HG02642 (cell line): ENCODE data around the gene FAM227B.
A peak's percentile ranks its signal among the peaks of the same experiment; 100 is the strongest.
"Not testable (repeated sequence)": the region's sequence is repeated elsewhere in the genome, so short reads cannot be mapped to it uniquely, and the experiment has no call there.

Experiments used
- ATAC-seq: cut with Tn5 transposase; IDR thresholded peaks from one replicate; pipeline ENCODE4 v1.9.1; 2021; ENCODE audit warnings: mild to moderate bottlenecking; ENCODE audit not compliant: unreplicated experiment, poor library complexity

Gene FAM227B, protein sequence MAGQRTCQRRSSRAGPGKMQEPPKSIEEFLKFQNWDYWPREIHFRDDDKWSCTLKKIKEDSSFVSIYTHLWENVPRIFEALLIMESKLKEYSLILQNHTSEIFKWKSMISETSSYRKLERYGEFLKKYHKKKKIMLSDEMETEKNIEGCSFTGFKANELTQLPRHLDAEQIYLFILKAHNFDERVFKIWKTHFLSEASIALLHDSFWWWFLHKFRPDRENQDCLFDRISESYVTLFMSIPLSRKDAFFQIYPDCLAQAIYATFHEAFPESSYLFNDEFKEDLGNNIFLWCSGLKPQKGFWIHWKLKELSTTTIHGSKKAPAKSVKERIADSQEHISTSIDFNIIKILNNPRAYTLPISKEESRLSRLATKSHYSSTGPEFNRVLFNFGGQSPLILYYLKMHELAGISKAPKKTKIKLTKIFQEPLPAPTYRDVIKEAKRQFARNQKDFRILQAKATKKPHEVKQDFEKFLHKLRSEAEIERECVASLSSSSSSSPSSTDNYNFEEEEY

DNA sequence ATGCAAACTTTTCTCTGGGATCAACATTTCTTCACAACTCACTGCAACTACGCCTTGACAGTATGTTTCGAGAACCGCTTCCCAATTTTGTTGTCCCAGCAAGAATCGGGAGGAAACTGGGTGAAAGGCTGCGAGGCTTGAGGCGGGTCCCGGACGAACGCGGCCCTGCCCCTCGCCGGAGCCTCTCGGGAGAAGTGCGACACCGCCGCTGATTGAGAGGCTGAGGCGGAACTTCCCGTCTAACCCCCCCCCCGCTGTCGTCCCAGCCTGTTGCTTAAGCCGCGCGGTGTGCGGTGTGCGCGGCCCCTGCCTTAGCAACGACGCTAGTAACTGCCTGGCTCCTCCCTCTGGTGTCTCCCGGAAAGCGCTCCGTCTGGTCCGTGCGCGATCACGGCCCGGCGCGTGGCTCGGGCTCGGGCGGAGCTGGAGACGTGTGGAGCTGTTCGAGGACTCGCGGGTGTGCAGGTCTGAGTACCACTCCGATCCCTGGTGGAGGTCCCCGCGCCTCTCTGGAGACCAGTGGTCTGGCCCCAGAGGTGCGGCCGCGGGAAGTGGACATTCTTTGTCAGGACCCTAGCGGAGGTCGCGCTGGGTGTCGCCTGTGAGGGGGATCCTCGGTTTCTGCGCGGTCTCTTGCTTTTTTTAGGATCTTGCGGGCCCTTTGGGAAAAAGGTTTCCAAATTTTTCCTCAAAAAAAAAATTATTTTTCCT, at the start of gene FAM227B, which contains the start of gene DTWD1:
FAM227B (minus strand) TSS at position 161 of the 711 bp plus-strand sequence. CDS start 5,647 bp downstream, outside the sequence.
DTWD1 (plus strand) TSS at position 391 of the 711 bp plus-strand sequence. CDS start 4,120 bp downstream, outside the sequence.
- ATAC-seq = peak; percentile 99

DNA sequence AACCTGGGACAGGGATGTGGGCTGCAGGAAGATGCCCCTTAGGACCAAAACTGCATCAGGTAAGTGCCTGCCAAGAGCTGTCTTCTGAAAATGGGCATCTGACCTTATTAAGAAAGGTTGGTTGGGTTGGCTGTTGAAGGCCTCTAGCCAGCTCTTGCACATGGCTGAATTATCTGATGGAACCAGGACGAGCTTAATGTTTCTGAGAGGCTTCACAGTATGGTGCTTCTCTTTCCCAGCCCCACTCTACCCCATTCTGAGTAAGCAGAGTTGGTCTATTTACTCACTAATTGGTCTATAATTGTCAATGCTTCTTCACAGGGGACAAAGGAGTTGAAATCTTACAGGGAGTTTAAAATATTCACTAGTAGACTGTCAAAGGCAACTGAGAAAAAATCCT, 48.7 kb upstream of the FAM227B start:
- ATAC-seq = no peak

DNA sequence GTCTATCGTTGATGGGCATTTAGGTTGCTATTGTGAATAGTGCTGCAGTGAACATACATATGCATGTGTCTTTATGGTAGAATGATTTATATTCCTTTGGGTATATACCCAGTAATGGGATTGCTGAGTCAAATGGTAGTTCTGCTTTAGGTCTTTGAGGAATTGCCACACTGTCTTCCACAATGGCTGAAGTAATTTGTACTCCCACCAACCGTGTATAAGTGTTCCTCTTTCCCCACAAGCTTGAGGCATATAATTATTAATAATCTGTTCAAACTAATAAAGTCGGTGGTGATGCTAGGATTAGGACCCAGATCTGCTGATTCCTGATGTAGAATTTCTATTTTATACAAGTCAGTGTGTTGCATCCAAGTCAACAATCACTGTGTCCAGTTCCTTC, 45.9 kb upstream of the FAM227B start:
- not testable (repeated sequence) for ATAC-seq

DNA sequence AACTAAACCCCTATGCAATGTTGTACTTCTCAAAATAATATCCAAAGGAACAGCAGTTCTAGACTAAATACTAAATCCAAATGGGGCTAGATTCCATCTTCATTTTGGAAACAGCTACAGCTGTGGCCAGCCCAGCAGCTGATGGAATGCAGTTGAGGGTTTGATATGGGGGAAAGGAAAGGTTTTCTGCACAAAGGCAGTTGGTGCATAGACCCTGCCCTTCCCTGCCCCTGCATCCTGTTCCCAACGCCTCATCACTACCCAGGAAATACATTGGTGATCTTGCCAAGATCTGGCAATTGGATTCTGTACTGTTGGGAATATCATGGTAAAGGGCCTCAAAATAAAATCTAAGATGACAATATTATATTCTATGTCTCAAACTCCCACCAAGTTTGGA, 44.1 kb upstream of the FAM227B start:
- no peak for ATAC-seq

DNA sequence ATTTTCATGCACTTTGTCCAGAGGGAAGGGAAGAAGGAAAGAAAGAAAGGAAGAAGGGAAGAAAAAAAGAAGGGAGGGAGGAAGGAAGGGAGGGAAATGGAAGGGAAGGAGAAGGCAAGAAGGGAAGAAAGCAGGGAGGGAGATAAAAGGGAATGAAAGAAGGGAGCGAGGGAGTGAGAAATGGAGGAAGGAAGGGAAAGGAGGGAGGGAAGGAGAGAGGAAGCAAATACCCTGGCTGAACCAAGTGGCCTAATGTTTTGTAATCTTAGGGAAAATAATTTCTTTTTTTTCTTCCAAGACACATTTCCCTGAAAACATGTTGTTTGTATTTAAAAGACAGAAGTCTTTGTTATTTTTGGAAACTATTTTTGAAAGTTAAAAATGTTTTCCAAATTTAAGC, 36.1 kb upstream of the FAM227B start:
- no peak for ATAC-seq

DNA sequence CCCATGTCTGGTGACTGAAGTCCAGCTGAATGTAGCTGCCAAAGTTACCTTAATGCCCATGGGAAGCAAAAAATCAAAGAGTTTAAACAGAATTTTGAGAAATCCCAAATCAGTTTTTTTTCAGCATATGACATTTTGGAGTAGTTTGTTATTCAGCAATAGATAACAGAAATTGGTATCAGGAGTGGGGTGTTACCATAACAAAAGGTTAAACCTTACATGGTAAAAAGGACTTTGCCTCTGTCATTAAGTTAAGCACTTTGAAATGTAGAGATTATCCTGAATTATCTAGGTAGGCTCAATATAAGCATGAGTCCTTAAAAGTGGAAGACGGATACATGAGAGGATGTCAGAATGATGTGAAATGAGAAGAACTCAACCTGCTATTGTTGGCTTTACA, 32.3 kb upstream of the FAM227B start:
- ATAC-seq = no peak

DNA sequence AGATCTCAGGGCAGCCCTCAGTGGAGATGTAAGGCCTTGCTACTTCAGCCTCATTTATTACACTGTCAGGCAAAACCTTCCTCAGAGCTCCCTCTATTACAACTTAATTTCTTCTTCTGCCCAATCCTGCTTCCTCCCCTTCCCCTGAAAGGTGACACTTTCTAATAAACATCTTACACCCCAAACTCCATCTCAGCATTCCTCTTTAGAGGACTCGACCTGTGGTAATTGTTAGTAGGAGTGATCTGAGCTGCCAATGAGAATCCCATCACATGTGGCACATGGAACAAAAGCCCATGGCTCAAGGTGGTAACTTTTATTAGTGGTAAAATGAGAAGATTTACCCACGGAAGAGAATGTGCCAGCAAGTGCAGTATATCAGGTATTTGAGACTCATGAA, 30.1 kb upstream of the FAM227B start:
- ATAC-seq = no peak

DNA sequence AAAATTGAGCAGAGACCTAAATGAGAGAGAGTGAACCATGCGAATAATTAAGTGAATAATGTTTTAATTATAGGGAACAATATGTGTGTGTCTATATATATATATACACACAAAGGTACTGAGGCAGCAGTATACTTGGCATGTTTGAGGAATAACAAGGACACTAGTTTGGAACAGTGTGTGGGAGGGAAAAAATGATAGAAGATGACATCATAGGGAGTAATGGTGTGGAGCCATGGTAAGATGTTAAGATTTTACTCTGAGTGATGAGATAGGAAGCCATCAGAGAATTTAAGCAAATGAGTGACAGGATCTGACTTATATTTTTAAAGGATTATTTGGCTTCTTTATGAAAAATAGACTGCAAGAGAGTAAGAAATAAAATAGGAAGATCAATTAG, 29.4 kb upstream of the FAM227B start:
- ATAC-seq = no peak

DNA sequence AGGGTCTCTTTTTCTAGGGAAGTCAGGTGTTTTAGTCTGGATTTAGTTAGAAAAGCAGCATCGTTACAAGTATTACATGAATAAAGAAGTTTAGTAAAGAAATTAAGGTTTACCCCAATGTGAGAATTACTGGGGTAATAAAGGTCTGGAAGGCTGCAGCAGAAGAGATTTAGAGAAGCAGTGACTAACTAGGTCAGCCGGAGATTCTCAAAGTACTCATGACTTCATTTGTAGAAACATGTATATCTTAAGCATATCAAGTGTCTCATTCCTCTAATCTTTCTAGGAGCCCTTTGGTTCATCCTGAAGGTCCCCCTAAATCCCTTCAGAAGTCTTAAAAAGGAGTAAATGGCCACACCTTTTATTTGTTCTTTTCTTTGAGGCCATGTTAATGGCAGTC, 26.3 kb upstream of the FAM227B start:
- ATAC-seq = no peak

DNA sequence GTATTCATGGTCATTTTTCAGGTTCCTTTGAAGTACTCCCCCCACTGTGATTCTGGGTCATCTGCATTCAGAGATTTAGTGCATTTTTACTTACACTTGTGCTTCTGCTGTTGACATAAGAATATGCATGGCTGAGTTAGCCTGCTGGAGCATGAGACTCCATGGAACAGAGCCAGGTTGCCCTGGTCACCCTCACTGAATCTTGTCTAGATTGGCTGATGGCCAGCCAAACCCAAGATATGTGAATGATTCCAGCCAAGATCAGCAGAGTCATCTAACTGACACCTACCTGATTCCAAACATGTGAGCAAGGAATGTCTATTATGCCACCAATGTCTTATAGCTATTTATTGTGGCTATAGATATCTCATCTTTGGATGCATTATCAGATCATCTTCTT, 25.3 kb upstream of the FAM227B start:
- ATAC-seq = no peak

DNA sequence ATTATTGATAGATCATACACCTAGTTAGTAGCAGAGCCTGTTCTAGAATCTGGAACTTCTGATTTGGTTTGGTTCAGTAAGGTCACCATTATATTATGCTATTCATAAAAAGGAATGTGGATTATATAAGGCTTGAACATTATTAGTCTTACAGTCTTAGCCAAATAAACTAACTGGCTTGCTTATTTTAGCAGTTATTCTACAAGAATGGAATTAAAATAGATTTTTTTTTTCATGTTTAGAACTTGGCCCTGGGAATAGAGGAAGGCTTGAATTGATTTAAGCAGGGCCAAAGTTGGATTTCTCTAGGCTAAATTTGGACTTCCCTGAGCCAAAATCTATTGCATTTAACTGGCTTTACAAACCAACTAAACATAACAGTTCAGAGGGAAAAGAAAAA, 24.7 kb upstream of the FAM227B start:
- ATAC-seq = no peak

DNA sequence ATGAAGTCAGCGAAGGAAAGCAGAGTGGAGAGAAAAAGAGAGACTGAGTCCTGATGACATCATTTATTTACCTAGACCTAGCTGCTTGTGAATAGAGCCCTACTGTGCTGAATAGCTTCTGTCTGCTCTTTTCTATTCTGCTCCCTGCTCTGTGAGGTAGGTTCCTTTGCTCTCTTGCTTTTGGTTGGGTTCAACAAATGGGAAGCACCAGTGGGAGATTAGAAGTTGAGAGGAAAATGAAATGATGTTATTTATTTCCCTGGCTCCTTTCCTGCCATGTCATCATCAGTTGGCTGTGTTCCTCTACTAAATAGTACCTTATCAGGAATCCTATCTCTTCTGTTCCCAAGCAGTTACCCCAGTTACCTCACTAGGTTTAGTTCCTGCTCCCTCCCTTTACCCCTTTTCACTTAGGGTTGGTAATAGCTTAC, 23.8 kb upstream of the FAM227B start:
- ATAC-seq = no peak

DNA sequence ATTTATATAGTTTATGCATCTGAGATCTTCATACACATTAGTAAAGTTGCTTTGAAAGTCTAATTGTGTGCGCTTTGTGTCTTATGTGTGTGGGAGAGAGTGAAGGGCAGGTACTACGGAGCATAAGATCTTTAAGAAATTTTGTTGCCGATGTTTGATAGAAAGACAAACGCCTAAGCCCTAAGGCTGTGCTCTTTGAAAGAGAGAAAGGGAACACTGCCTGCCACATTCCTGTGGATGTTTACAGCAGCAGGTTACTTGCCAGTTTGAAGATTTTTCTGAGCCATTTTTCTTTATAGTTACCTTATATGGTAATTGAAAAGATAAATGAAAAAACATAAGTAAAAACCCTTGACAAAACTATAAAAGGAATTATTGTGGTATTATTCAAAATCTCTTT, 17.2 kb upstream of the FAM227B start:
- no peak for ATAC-seq

DNA sequence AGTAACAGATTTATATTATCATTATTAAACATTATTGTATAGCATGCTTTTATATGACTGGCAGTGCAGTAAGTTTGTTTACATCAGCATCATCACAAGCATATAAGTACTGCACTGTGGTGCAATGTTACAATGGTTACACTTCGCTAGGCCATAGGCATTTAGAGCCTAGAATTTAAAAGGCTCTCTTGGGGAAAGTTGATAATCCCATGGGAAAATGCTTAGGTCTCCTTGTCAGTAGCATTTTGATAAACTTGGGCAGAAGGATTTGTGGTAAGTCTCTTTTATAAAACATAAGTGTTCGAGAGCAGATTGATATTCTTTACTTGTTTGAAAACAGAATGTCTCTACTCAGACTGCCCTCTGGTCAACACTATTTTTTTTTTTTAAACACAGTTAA, 7.8 kb upstream of the FAM227B start:
- no peak for ATAC-seq

DNA sequence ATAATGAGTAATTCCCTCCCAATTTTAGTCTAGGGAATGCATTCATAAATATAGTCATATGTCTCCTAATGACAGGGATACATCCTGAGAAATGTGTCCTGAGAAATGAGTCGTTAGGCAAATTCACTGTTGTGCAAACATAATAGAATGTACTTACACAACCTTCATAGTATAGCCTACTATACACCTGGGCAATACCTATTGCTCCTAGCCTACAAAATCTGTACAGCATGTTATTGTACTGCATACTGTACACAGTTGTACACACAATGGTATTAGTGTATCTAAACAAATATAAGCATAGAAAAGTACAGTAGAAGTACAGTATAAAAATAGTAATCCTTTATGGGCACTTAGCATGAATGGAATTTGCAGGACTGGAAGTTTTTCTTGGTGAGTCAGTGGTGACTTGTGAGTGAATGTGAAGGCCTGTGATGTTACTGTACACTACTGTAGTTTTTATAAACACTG, 6.8 kb upstream of the FAM227B start:
- no peak for ATAC-seq

DNA sequence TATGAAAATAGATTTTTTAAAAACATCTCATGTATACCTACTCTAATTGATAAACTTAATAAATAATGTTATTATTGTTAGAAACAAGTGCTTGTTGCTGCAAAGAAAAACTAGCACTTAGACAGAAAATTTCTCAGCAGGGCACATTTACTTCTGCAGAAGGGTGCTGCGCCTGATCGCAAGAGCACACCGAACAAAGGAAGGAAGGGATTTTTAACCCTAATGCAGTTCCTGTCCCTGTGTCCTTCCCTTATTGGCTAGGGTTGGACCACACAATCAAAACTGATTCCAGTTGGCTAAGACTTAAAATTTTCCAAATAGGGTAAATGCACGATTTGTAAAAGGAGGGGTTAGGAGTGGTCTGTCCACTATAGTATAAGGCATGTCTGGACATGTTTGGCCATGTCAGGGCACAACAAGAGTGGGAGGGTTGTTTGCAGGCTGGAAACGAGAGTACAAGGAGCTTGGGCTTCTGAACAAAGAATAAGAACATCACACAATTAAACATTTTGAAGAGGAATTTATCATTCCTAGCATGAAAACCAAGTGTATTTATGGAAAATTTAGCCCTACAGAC, 4.9 kb upstream of the FAM227B start:
- no peak for ATAC-seq

DNA sequence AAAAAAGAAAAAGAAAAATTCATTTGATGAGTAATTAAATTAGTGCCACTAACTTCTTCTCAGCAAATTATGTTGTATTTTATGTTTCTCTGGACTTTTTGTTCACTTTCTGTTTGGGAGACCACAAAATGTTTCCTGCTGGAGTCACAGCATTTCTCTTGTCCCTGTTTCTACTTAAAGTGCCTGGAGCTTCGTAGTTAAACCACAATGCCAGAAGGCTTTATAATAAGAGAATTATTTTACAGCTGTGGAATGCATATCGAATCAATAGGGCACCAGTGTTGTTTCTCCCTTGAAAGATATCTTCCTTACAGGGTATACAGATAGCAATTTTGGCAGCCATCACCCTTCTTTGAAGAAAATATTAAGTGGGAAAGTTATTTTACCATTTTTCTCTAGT, 3.4 kb upstream of the FAM227B start:
- ATAC-seq = no peak

DNA sequence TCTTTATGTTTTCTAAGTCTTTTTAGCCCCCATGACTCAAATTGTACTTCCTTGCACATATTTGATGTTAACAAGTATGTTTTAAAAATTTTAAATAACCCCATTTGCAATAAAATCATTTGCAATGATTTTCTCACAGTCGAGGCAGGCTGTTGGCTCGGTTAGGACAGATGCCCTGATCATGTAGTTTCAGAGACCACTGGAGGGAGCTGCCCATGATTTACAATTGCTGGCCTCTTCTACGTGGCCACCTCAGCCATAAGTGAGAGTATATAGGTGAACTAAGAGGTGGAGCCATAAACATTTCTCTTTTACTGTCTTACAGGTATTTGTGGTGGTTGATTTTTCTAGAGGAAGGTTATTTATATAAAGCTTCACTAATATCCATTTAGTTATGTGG, 1.9 kb upstream of the FAM227B start:
- no peak for ATAC-seq

DNA sequence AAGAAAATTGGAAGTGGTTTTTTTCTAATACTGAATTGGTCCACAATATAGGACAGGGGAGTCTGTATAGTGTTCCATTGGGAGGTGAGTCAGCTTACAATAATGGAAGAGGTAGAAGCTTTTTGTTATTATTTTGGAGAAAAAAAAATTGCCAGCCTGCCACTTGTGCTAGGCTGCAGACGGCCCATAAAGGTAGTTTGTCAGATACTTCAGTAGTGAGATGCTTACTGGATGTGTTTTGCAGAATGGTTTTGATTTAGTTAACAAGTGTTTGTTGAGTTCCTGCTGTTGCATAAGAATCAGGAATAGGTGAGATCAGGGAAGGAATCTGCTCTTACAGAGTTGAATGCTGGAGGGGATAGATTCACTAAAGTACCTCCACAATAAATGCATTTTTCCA, 1.3 kb upstream of the FAM227B start:
- ATAC-seq = no peak

DNA sequence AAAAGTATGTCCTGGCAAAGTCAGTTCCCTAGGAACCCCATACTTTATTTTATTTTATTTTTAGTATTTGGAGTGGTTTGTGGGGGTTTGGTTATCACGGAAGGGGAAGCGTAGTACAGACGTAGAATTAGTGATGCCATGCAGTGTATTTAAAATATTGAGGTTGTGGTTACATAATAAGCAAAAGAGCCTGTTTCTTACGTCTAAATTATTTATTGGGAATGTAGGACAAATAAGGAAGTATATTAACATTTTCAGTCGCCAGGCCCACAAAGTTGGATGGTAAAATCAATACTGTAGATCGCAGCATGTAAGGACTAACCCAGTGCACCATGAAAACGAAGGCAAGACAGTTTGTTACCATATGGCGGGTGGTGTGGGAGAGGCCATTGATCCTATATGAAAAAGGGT, 788 bp upstream of the FAM227B start:
- ATAC-seq = no peak

DNA sequence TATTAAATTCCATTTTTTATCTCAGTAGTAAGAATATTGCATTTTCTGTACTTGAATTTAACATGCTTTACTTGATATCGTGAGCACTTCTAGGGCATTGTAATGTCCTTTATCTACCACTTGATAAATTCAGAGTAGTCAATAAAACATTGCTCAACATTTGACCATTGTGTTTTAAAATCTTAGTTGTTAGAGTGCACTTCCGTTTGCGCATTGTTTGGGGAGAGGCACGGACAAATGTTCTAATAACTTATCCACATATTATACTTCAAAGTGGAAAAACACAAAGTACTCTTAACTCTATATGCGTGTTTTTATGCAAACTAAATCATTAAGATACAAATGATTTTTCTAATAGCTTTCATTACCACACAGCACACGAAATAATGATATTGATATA, 419 bp downstream of the FAM227B start:
- ATAC-seq = no peak
